Fibroblast of lung (primary cell): ENCODE measurements around the gene AKR1C2.

Experiments used
- EZH2 ChIP-seq: IDR thresholded peaks from 2 replicates; pipeline ENCODE4 v1.5.1; 2012; ENCODE audit warnings: low read length, control low read depth, mild to moderate bottlenecking; ENCODE audit errors: missing control alignments
- TF ChIP-seq, protein P1 (sequence below), 2 donors: IDR thresholded peaks in 1 of 2; conservative IDR thresholded peaks in 1 of 2; 1 replicate in 1 of 2; 2 replicates in 1 of 2; pipeline ENCODE4 v1.5.1; 2011 to 2012; ENCODE audit warnings: low read length in 2 of 2, control low read depth in 1 of 2, inconsistent platforms in 1 of 2, low read depth in 1 of 2, mild to moderate bottlenecking in 1 of 2

DNA sequence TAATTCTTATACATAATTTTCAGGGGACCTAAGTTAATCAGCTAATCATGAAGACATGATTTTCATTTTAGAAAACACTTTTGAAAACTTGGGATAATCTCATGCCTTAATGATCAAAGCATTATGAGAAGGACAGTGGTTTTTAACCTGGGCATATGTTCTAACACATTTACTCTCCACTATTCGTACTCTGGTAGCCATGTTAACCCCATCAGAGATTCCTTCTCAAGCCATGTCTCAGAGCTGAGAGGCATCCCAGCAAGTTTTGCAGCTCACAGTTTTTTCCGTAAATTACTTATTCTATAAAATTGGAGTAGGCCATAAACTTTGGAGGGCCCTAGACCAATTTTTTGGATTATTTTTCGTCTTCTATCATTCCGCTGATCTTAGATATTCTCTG is 24.8 kb downstream of the AKR1C2 start:
- TF ChIP-seq, protein P1, sequence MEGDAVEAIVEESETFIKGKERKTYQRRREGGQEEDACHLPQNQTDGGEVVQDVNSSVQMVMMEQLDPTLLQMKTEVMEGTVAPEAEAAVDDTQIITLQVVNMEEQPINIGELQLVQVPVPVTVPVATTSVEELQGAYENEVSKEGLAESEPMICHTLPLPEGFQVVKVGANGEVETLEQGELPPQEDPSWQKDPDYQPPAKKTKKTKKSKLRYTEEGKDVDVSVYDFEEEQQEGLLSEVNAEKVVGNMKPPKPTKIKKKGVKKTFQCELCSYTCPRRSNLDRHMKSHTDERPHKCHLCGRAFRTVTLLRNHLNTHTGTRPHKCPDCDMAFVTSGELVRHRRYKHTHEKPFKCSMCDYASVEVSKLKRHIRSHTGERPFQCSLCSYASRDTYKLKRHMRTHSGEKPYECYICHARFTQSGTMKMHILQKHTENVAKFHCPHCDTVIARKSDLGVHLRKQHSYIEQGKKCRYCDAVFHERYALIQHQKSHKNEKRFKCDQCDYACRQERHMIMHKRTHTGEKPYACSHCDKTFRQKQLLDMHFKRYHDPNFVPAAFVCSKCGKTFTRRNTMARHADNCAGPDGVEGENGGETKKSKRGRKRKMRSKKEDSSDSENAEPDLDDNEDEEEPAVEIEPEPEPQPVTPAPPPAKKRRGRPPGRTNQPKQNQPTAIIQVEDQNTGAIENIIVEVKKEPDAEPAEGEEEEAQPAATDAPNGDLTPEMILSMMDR (conservative IDR thresholded peaks at IDR 0.05 in 1 of 2, IDR thresholded peaks at IDR 0.05 in 1 of 2; ENCODE audit: low read depth in 1 of 2, low read length in 2 of 2): no peak
- TF ChIP-seq EZH2: no peak
